Osteoblast (primary cell): ENCODE results near the gene EFNA4. TPM values are rescaled to one million over a fixed set of nuclear protein-coding genes. Genes with fewer than 3 reads are reported as not detected.
A peak's percentile ranks its signal among the peaks of the same experiment; 100 is the strongest.

Experiments used
- DNase-seq: peaks from one replicate; pipeline ENCODE4 v3.0.0; 2011; ENCODE audit warnings: low spot score, mixed read lengths; ENCODE audit not compliant: insufficient read length; ENCODE audit errors: missing footprints
- H2AFZ ChIP-seq: 2 replicates; pipeline ENCODE4 v1.6.0; 2011; ENCODE audit warnings: mild to moderate bottlenecking, low read length
- H3K27ac ChIP-seq: 2 replicates; pipeline ENCODE4 v1.5.1; 2011; ENCODE audit warnings: mild to moderate bottlenecking, low read depth, low read length, moderate library complexity
- H3K27me3 ChIP-seq: 2 replicates; pipeline ENCODE4 v1.6.0; 2012; ENCODE audit warnings: mild to moderate bottlenecking, control low read depth, inconsistent platforms, low read length, moderate library complexity; ENCODE audit not compliant: insufficient read depth
- H3K36me3 ChIP-seq: 2 replicates; pipeline ENCODE4 v1.5.1; 2011; ENCODE audit warnings: mild to moderate bottlenecking, low read length, control low read depth, moderate library complexity; ENCODE audit not compliant: insufficient read depth
- H3K4me1 ChIP-seq: 2 replicates; pipeline ENCODE4 v1.5.1; 2011; ENCODE audit warnings: mild to moderate bottlenecking, low read length, control low read depth, moderate library complexity; ENCODE audit not compliant: insufficient read depth
- H3K4me2 ChIP-seq: 2 replicates; pipeline ENCODE4 v1.6.0; 2011; ENCODE audit warnings: mild to moderate bottlenecking, low read length; ENCODE audit not compliant: insufficient read depth
- H3K4me3 ChIP-seq: fragments of 200-600 bp; sonication (generic); 3 replicates; pipeline ENCODE4 v1.5.1; 2012; ENCODE audit warnings: mild to moderate bottlenecking, low read length, inconsistent platforms; ENCODE audit not compliant: insufficient read depth
- H3K79me2 ChIP-seq: 2 replicates; pipeline ENCODE4 v1.6.0; 2012; ENCODE audit warnings: mild to moderate bottlenecking, low read length, control low read depth, inconsistent platforms; ENCODE audit not compliant: insufficient read depth
- H3K9me3 ChIP-seq: 2 replicates; pipeline ENCODE4 v1.5.1; 2011; ENCODE audit warnings: low read depth, low read length, control low read depth
- H4K20me1 ChIP-seq: 2 replicates; pipeline ENCODE4 v1.6.0; 2012; ENCODE audit warnings: mild to moderate bottlenecking, low read length, control low read depth; ENCODE audit not compliant: insufficient read depth
- CTCF ChIP-seq: IDR thresholded peaks from 2 replicates; pipeline ENCODE4 v1.5.1; 2011; ENCODE audit warnings: mild to moderate bottlenecking, low read depth, low read length, moderate library complexity; ENCODE audit errors: extremely low read depth
- total RNA-seq: library from RNA; depleted of rRNA; stranded (reverse); fragments of >200 nt; gene quantifications from 2 replicates; pipeline ENCODE4 v1.2.3, GENCODE V29; 2012

The EFNA4 gene
- total RNA-seq, 1 donor: 3.6 TPM

GRCh38 chr1:155086856-155087535 is 23.5 kb downstream of the EFNA4 start:
- H3K4me1 ChIP-seq: peaks cover 8% of the 10 kb centered on the region
- no peaks in the 10 kb centered on the region for H3K9me3 ChIP-seq
- H3K4me2 ChIP-seq: no peak overlapping the region
- no peak overlapping the region for H2AFZ ChIP-seq
- no peaks in the 10 kb centered on the region for H4K20me1 ChIP-seq
- no peaks in the 10 kb centered on the region for H3K36me3 ChIP-seq
- TF ChIP-seq CTCF: no peak
- DNase-seq: no peak
- no peak overlapping the region for H3K27ac ChIP-seq
- peaks cover 20% of the 10 kb centered on the region for H3K27me3 ChIP-seq
- no peaks in the 10 kb centered on the region for H3K79me2 ChIP-seq
- H3K4me3 ChIP-seq: no peak overlapping the region

- peaks cover 3% of the 10 kb centered on the region for H3K4me1 ChIP-seq
- DNase-seq: peak; percentile 92
- peak; percentile 93 for TF ChIP-seq CTCF
- H3K4me2 ChIP-seq: peak overlapping the region; percentile 60
- H3K27ac ChIP-seq: no peak overlapping the region
- H3K9me3 ChIP-seq: no peaks in the 10 kb centered on the region
- H3K4me3 ChIP-seq: no peak overlapping the region
- H4K20me1 ChIP-seq: no peaks in the 10 kb centered on the region
- no peaks in the 10 kb centered on the region for H3K79me2 ChIP-seq
- peak overlapping the region; percentile 88 for H2AFZ ChIP-seq
- H3K27me3 ChIP-seq: peaks cover 13% of the 10 kb centered on the region
- no peaks in the 10 kb centered on the region for H3K36me3 ChIP-seq
These were observed 27.8 kb downstream of the EFNA4 start for GRCh38 chr1:155091071-155092051.

- H2AFZ ChIP-seq: no peak overlapping the region
- peaks cover 3% of the 10 kb centered on the region for H3K4me1 ChIP-seq
- H3K4me3 ChIP-seq: no peak overlapping the region
- H3K27me3 ChIP-seq: peaks cover 14% of the 10 kb centered on the region
- TF ChIP-seq CTCF: no peak
- no peaks in the 10 kb centered on the region for H4K20me1 ChIP-seq
- H3K27ac ChIP-seq: no peak overlapping the region
- DNase-seq: no peak
- H3K9me3 ChIP-seq: no peaks in the 10 kb centered on the region
- no peak overlapping the region for H3K4me2 ChIP-seq
- H3K36me3 ChIP-seq: no peaks in the 10 kb centered on the region
- no peaks in the 10 kb centered on the region for H3K79me2 ChIP-seq
These were observed 28.6 kb downstream of the EFNA4 start for GRCh38 chr1:155092131-155092530.

GRCh38 chr1:155092641-155093040 is 29.1 kb downstream of the EFNA4 start:
- no peak overlapping the region for H3K27ac ChIP-seq
- H3K4me1 ChIP-seq: peaks cover 3% of the 10 kb centered on the region
- H3K4me2 ChIP-seq: no peak overlapping the region
- no peaks in the 10 kb centered on the region for H4K20me1 ChIP-seq
- H3K27me3 ChIP-seq: peaks cover 14% of the 10 kb centered on the region
- no peaks in the 10 kb centered on the region for H3K9me3 ChIP-seq
- no peaks in the 10 kb centered on the region for H3K79me2 ChIP-seq
- no peak for TF ChIP-seq CTCF
- no peak for DNase-seq
- H3K36me3 ChIP-seq: no peaks in the 10 kb centered on the region
- H3K4me3 ChIP-seq: no peak overlapping the region
- no peak overlapping the region for H2AFZ ChIP-seq
